MM.1S (cell line): ENCODE measurements around the gene TOP2B.

ENCODE experiments used
- DNase-seq: peaks from one replicate; pipeline ENCODE4 v3.0.0-alpha.2; 2015
- H2AFZ ChIP-seq: fragments of 300-600 bp; sonication (generic); 2 replicates; pipeline ENCODE4 v1.6.0; 2016; ENCODE audit warnings: antibody characterized with exemption, low read length
- H3F3A ChIP-seq: fragments of 300-600 bp; sonication (generic); 2 replicates; pipeline ENCODE4 v1.6.1; 2016; ENCODE audit warnings: mild to moderate bottlenecking, antibody characterized with exemption, low read length, moderate library complexity, mixed read lengths; ENCODE audit not compliant: insufficient read depth
- H3K27ac ChIP-seq: fragments of 300-600 bp; sonication (generic); 2 replicates; pipeline ENCODE4 v1.5.1; 2016; ENCODE audit warnings: mild to moderate bottlenecking, low read length
- H3K27me3 ChIP-seq: fragments of 300-600 bp; sonication (generic); replicated peaks from 2 replicates; pipeline ENCODE4 v1.6.0; 2016; ENCODE audit warnings: low read length; ENCODE audit not compliant: insufficient read depth
- H3K36me3 ChIP-seq: fragments of 300-600 bp; sonication (generic); replicated peaks from 2 replicates; pipeline ENCODE4 v1.6.1; 2016; ENCODE audit warnings: mild to moderate bottlenecking, low read length, mixed read lengths; ENCODE audit not compliant: insufficient read depth
- H3K4me1 ChIP-seq: fragments of 300-600 bp; sonication (generic); 2 replicates; pipeline ENCODE4 v1.6.1; 2016; ENCODE audit warnings: low read length, mixed read lengths
- H3K4me2 ChIP-seq: fragments of 300-600 bp; sonication (generic); 2 replicates; pipeline ENCODE4 v1.6.0; 2016; ENCODE audit warnings: low read depth, low read length
- H3K4me3 ChIP-seq: fragments of 300-600 bp; sonication (generic); 2 replicates; pipeline ENCODE4 v1.5.1; 2016; ENCODE audit warnings: low read length, mixed read lengths
- H3K79me2 ChIP-seq: fragments of 300-600 bp; sonication (generic); 2 replicates; pipeline ENCODE4 v1.6.1; 2016; ENCODE audit warnings: mixed run types, low read length, mixed read lengths
- H3K9ac ChIP-seq: fragments of 300-600 bp; sonication (generic); 2 replicates; pipeline ENCODE4 v1.6.1; 2016; ENCODE audit warnings: low read length, mixed read lengths
- H3K9me2 ChIP-seq: fragments of 300-600 bp; sonication (generic); replicated peaks from 2 replicates; pipeline ENCODE4 v1.6.1; 2016; ENCODE audit warnings: mild to moderate bottlenecking, low read length, mixed read lengths; ENCODE audit not compliant: insufficient read depth
- H3K9me3 ChIP-seq: fragments of 300-600 bp; sonication (generic); replicated peaks from 2 replicates; pipeline ENCODE4 v1.6.1; 2016; ENCODE audit warnings: mild to moderate bottlenecking, low read length, mixed read lengths; ENCODE audit not compliant: insufficient read depth
- H4K20me1 ChIP-seq: fragments of 300-600 bp; sonication (generic); 2 replicates; pipeline ENCODE4 v1.6.1; 2016; ENCODE audit warnings: mild to moderate bottlenecking, low read length, moderate library complexity, mixed read lengths; ENCODE audit not compliant: insufficient read depth
- CTCF ChIP-seq: fragments of 300-600 bp; sonication (generic); IDR thresholded peaks from 2 replicates; pipeline ENCODE4 v1.5.1; 2016; ENCODE audit warnings: antibody characterized with exemption, low read length, mixed read lengths
- EZH2 ChIP-seq: fragments of 300-600 bp; sonication (generic); optimal IDR thresholded peaks from 2 replicates; pipeline ENCODE3; 2017; ENCODE audit warnings: low read depth, mild to moderate bottlenecking, antibody characterized with exemption, low read length, mixed read lengths
- EZH2phosphoT487 ChIP-seq: fragments of 300-600 bp; sonication (generic); IDR thresholded peaks from 2 replicates; pipeline ENCODE4 v1.6.1; 2018; ENCODE audit warnings: antibody characterized with exemption, low read length

The TOP2B gene

GRCh38 chr3:25654576-25654975, 10.1 kb downstream of the TOP2B start:
- Histone ChIP-seq H3K79me2 (peaks cover 95% of the 10 kb centered on the region), H3K4me2 (no peak overlapping the region)

DNA sequence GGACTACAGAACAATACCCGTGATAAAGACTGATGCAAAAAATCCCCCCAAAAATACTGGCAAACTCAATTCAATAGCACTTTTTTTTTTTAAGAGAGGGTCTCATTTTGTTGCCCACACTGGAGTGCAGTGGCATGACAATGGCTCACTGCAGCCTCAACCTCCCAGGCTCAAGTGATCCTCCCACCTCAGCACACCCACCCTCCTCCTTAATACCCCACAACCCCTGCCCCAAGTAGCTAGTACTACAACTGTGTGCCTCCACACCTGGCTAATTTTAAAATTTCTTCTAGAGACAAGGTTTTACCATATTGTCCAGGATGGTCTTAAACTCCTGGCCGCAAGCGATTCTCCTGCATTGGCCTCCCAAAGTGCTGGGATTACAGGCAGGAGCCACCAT, 11.4 kb downstream of the TOP2B start:
- Histone ChIP-seq H3F3A (no peaks in the 10 kb centered on the region; the same call in 1 of the 2 replicates), H3K4me1 (peaks cover 19% of the 10 kb centered on the region), H3K79me2 (peaks cover 96% of the 10 kb centered on the region), H4K20me1 (peaks cover 47% of the 10 kb centered on the region), H3K27me3 (no peaks in the 10 kb centered on the region), H3K36me3 (no peaks in the 10 kb centered on the region), H3K9me3 (no peaks in the 10 kb centered on the region), H3K4me3 (no peak overlapping the region), H3K27ac (no peak overlapping the region), H2AFZ (no peak overlapping the region), H3K9me2 (no peaks in the 10 kb centered on the region), H3K9ac (no peak overlapping the region), H3K4me2 (no peak overlapping the region)
- no peak for TF ChIP-seq CTCF
- TF ChIP-seq EZH2: no peak
- TF ChIP-seq EZH2phosphoT487: no peak
- no peak for DNase-seq

More at GRCh38 chr3:25654576-25654975, 10.1 kb downstream of the TOP2B start:
- Histone ChIP-seq H3K9me3 (no peaks in the 10 kb centered on the region), H3K36me3 (no peaks in the 10 kb centered on the region), H3K27me3 (no peaks in the 10 kb centered on the region), H3F3A (no peaks in the 10 kb centered on the region; the same call in 1 of the 2 replicates), H3K9me2 (no peaks in the 10 kb centered on the region), H2AFZ (no peak overlapping the region), H3K4me1 (peaks cover 16% of the 10 kb centered on the region), H3K9ac (no peak overlapping the region), H3K4me3 (no peak overlapping the region), H3K27ac (no peak overlapping the region), H4K20me1 (peaks cover 47% of the 10 kb centered on the region)
- no peak for DNase-seq
- TF ChIP-seq EZH2phosphoT487: no peak
- TF ChIP-seq CTCF: no peak
- TF ChIP-seq EZH2: no peak

DNA sequence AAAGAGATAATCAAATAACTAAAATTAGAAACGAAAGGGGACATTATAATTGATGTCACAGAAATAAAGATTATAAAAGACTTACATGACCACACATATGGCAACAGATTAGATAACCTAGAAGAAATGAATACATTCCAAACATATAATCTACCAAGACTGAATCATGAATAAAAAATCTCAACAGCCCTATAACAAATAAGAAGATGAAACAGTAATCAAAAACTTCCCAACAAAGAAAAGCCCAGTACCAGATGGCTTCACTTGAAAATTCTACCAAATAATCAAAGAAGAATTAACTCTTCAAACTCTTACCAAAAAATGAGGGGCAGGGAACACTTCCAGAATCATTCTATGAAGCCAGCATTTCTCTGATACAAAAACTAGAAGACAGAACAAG, 11.8 kb downstream of the TOP2B start:
- Histone ChIP-seq H4K20me1 (peaks cover 47% of the 10 kb centered on the region), H3K9me3 (no peaks in the 10 kb centered on the region), H3K79me2 (peaks cover 98% of the 10 kb centered on the region), H3K4me2 (no peak overlapping the region), H3K27me3 (no peaks in the 10 kb centered on the region), H3K27ac (no peak overlapping the region), H3F3A (no peaks in the 10 kb centered on the region; the same call in 1 of the 2 replicates), H3K36me3 (no peaks in the 10 kb centered on the region), H2AFZ (no peak overlapping the region), H3K4me3 (no peak overlapping the region), H3K9me2 (no peaks in the 10 kb centered on the region), H3K9ac (no peak overlapping the region), H3K4me1 (peaks cover 19% of the 10 kb centered on the region)
- no peak for DNase-seq
- TF ChIP-seq CTCF (no peak), EZH2 (no peak), EZH2phosphoT487 (no peak)
